Measurements from ENCODE around the gene TRAPPC11. TPM values are rescaled to one million over a fixed set of nuclear protein-coding genes. Genes with fewer than 3 reads are reported as not detected.

TRAPPC11 gene
- total and polyA plus RNA-seq, 9 of the 15 experiments (the other 6 are each of a cell fraction or from before 2014, with no cell fraction given): 11.6 to 49.0 (median 28.7) TPM

- no peak for TF ChIP-seq ZNF407 (IDR thresholded peaks at IDR 0.05; ENCODE audit: low read depth)
- TF ChIP-seq SMAD2 (IDR thresholded peaks at IDR 0.05; ENCODE audit: low read depth, low read length): no peak
- TF ChIP-seq RERE (CRISPR knock-in tag; IDR thresholded peaks at IDR 0.05; ENCODE audit: borderline replicate concordance): no peak
- no peak for TF ChIP-seq ATF3 (IDR thresholded peaks at IDR 0.05)
- TF ChIP-seq ATF3 (CRISPR knock-in tag; conservative IDR thresholded peaks at IDR 0.05): no peak
- peak; percentile 25 for TF ChIP-seq NEUROD1 (IDR thresholded peaks at IDR 0.05; ENCODE audit: borderline replicate concordance, low read depth, low read length, partially characterized antibody)
- TF ChIP-seq CGGBP1 (CRISPR knock-in tag; IDR thresholded peaks at IDR 0.05): no peak
- TF ChIP-seq MAZ (CRISPR knock-in tag; conservative IDR thresholded peaks at IDR 0.05 in 1 of 2, IDR thresholded peaks at IDR 0.05 in 1 of 2): peak; percentile 60; a peak in 2 of 4 replicates
- TF ChIP-seq SMAD4 (CRISPR knock-in tag; conservative IDR thresholded peaks at IDR 0.05): 0 out of 2 replicates have a peak, but pooled peaks have one; percentile 35
- TF ChIP-seq MBD2 (IDR thresholded peaks at IDR 0.05; ENCODE audit: borderline replicate concordance, low read depth): peak; percentile 88; the same call in 1 of the 2 replicates
- TF ChIP-seq HIVEP1 (CRISPR knock-in tag; IDR thresholded peaks at IDR 0.05): no peak
Observed at GRCh38 chr4:183659029-183659871, at the start of gene TRAPPC11, which contains the start of gene RWDD4 (continued).
